Thyroid gland (tissue), 4 donors: Measurements from ENCODE around the gene DMGDH.

Experiments
- CTCF ChIP-seq, 6 experiments: fragments of 200-600 bp in 3 of 6; fragments of 450-650 bp in 3 of 6; sonication (generic) in 3 of 6; IDR thresholded peaks; one replicate each; pipeline ENCODE4 v1.5.1; 2016 to 2019; ENCODE audit warnings: antibody characterized with exemption in 6 of 6, mild to moderate bottlenecking in 2 of 6, inconsistent platforms in 1 of 6, moderate library complexity in 1 of 6
- POLR2A ChIP-seq, 2 donors: fragments of 450-650 bp; IDR thresholded peaks; one replicate each; pipeline ENCODE4 v1.6.1; 2017; ENCODE audit warnings: antibody characterized with exemption in 2 of 2, mild to moderate bottlenecking in 2 of 2, moderate library complexity in 1 of 2

- TF ChIP-seq CTCF (IDR thresholded peaks at IDR 0.05) (no peak), POLR2A (IDR thresholded peaks at IDR 0.05) (no peak)
Observed at GRCh38 chr5:79081779-79082178, 12.3 kb upstream of the DMGDH start.
